Measurements from ENCODE around the gene DNER. TPM values are rescaled to one million over a fixed set of nuclear protein-coding genes. Genes with fewer than 3 reads are reported as not detected.

DNER gene
- total RNA-seq, 1 donor from 2014 or later, result not detected

DNA sequence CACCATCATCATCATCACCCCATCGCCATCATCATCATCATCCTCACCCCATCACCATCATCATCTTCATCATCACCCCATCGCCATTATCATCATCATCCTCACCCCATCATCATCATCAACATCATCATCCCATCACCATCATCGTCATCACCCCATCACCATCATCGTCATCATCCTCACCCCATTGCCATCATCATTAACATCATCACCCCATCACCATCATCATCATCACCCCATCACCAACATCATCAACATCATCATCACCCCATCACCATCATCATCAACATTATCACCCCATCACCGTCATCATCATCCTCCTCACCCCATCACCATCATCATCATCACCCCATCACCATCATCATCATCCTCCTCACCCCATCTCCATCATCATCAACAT, 151.0 kb downstream of the DNER start:
- no peak overlapping the region for H3K27ac Mint-ChIP-seq (ENCODE audit: unreplicated experiment)

GRCh38 chr2:229562472-229563127, 151.8 kb downstream of the DNER start:
- TF ChIP-seq, protein P1, sequence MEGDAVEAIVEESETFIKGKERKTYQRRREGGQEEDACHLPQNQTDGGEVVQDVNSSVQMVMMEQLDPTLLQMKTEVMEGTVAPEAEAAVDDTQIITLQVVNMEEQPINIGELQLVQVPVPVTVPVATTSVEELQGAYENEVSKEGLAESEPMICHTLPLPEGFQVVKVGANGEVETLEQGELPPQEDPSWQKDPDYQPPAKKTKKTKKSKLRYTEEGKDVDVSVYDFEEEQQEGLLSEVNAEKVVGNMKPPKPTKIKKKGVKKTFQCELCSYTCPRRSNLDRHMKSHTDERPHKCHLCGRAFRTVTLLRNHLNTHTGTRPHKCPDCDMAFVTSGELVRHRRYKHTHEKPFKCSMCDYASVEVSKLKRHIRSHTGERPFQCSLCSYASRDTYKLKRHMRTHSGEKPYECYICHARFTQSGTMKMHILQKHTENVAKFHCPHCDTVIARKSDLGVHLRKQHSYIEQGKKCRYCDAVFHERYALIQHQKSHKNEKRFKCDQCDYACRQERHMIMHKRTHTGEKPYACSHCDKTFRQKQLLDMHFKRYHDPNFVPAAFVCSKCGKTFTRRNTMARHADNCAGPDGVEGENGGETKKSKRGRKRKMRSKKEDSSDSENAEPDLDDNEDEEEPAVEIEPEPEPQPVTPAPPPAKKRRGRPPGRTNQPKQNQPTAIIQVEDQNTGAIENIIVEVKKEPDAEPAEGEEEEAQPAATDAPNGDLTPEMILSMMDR (IDR thresholded peaks at IDR 0.05), result no peak
- Mint-ChIP-seq H3K4me1 (ENCODE audit: low read depth) (no peaks in the 10 kb centered on the region), H3K27ac (ENCODE audit: unreplicated experiment) (no peak overlapping the region), H3K9me3 (ENCODE audit: low read depth) (no peaks in the 10 kb centered on the region), H3K4me3 (ENCODE audit: unreplicated experiment) (no peak overlapping the region), H3K27me3 (ENCODE audit: low read depth) (peaks cover 5% of the 10 kb centered on the region), H3K36me3 (ENCODE audit: low read depth) (no peaks in the 10 kb centered on the region)
- no peak for DNase-seq (ENCODE audit: low spot score)

More for the DNA sequence above, 151.0 kb downstream of the DNER start:
- Mint-ChIP-seq H3K4me3 (ENCODE audit: unreplicated experiment) (no peak overlapping the region), H3K4me1 (ENCODE audit: low read depth) (no peaks in the 10 kb centered on the region), H3K9me3 (ENCODE audit: low read depth) (no peaks in the 10 kb centered on the region), H3K27me3 (ENCODE audit: low read depth) (peaks cover 5% of the 10 kb centered on the region), H3K36me3 (ENCODE audit: low read depth) (no peaks in the 10 kb centered on the region)
- no peak for DNase-seq (ENCODE audit: low spot score)
- TF ChIP-seq, protein P1 (IDR thresholded peaks at IDR 0.05), result no peak

DNA sequence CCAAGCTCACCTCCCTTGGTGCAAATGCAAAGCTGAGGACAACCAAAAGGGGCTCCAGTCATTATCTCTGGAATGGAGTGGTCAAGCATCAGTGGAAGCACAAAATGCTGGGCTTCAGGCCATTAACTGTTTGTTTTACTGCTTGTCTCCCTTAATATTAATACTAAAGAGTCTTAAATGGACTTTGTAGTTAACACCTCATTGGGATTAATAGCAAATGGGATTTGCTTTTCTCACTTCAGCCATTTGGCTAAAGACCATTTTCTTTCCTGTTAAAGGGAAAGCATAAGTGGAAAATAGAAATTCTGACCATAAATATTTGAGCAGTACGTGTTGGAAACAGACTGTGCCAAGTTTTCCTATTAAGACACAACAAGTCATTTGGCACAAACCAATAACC, 154.4 kb downstream of the DNER start:
- Mint-ChIP-seq H3K9me3 (ENCODE audit: low read depth) (no peaks in the 10 kb centered on the region), H3K27ac (ENCODE audit: unreplicated experiment) (no peak overlapping the region), H3K4me3 (ENCODE audit: unreplicated experiment) (no peak overlapping the region), H3K27me3 (ENCODE audit: low read depth) (peaks cover 16% of the 10 kb centered on the region), H3K36me3 (ENCODE audit: low read depth) (no peaks in the 10 kb centered on the region), H3K4me1 (ENCODE audit: low read depth) (no peaks in the 10 kb centered on the region)
- TF ChIP-seq, protein P1 (IDR thresholded peaks at IDR 0.05), result no peak
- DNase-seq (ENCODE audit: low spot score), result no peak

DNA sequence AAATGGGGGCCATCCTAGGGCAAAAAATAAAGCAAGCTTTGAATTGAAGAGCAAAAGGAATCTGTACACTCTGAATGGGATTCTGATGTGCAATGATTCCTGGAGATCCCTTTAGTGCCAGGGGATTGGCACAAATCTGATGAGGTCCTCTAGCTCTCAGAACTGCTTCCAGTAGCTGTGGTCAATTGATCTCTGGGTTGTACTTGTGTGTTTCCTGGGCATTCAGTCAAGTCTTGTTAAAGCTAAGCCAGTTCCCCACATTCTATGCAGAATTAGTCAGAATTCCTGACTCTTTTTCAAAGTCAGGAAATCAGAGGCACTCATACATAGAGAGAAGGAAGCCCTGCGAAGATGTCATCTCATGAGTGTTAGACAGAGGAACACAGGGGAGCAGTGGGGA, 161.3 kb downstream of the DNER start:
- H3K27me3 Mint-ChIP-seq (ENCODE audit: low read depth), result peaks cover 10% of the 10 kb centered on the region
- H3K36me3 Mint-ChIP-seq (ENCODE audit: low read depth), result no peaks in the 10 kb centered on the region
- no peak overlapping the region for H3K4me3 Mint-ChIP-seq (ENCODE audit: unreplicated experiment)
- TF ChIP-seq, protein P1 (IDR thresholded peaks at IDR 0.05), result no peak
- no peak overlapping the region for H3K27ac Mint-ChIP-seq (ENCODE audit: unreplicated experiment)
- H3K9me3 Mint-ChIP-seq (ENCODE audit: low read depth), result no peaks in the 10 kb centered on the region
- no peak for DNase-seq (ENCODE audit: low spot score)
- no peaks in the 10 kb centered on the region for H3K4me1 Mint-ChIP-seq (ENCODE audit: low read depth)

DNA sequence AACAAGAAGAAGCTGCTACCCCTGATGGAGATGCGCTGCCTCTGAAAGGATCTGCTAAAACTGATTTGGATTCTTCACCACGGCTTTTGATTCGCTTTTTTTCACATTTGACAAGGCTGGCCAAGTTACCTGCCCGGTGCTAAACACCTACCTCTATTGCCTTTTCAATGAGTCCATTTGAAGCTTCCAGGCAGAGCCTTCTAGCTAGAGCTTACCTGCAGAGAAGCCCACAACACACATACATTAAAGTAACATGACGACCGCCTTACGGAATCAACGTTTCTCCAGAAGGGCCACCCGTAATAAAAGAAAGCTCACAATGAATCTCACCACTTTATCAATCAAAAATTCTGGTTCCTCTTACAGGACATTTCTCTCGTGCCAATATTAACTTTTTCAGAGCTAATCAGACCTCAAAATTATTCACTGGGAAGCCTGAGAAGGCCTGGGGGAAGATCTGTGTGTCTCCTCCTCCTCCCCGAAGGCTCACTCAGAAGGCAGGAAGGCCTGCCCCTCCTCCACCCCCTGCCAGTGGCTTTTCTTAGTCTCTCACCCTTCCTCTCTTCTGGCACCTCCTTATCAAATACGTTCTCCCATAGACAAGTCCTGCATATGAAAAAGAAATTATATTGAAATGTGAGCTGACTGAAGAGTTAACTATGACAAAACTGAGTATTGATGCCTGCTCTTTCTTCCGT, 171.0 kb downstream of the DNER start:
- Mint-ChIP-seq H3K36me3 (ENCODE audit: low read depth) (no peaks in the 10 kb centered on the region), H3K9me3 (ENCODE audit: low read depth) (peaks cover 6% of the 10 kb centered on the region)

More for the DNA sequence above, 171.0 kb downstream of the DNER start:
- Mint-ChIP-seq H3K27ac (ENCODE audit: unreplicated experiment) (no peak overlapping the region), H3K27me3 (ENCODE audit: low read depth) (no peaks in the 10 kb centered on the region), H3K4me1 (ENCODE audit: low read depth) (no peaks in the 10 kb centered on the region), H3K4me3 (ENCODE audit: unreplicated experiment) (no peak overlapping the region)
- DNase-seq (ENCODE audit: low spot score), result no peak
- TF ChIP-seq, protein P1 (IDR thresholded peaks at IDR 0.05), result no peak
